ENCODE results near the gene DMAC2.

GRCh38 chr19:41447732-41448332 lies 8.1 kb upstream of the DMAC2 start:
- TF ChIP-seq CTCF (IDR thresholded peaks at IDR 0.05) (no peak), POLR2A (IDR thresholded peaks at IDR 0.05) (no peak)

All from breast epithelium (tissue), 3 donors.